PC-3 (cell line): ENCODE results near the gene GTF3C2. TPM values are rescaled to one million over a fixed set of nuclear protein-coding genes. Genes with fewer than 3 reads are reported as not detected.

ENCODE experiments used
- ATAC-seq: fragments of 200-7000 bp; cut with Tn5 transposase; 2 replicates; pipeline ENCODE4 v1.9.1; 2020; ENCODE audit warnings: mild to moderate bottlenecking, moderate library complexity
- BruUV-seq: library from RNA; stranded (reverse); fragments of 400-500 nt; replicated peaks from 2 replicates; lab custom pipeline; 2021; lab: Mats Ljungman, UMichigan
- CTCF ChIA-PET: fragments of 300-600 bp; sonication (Branson Sonifier 250); formaldehyde crosslinking; loops from one replicate; lab custom pipeline; 2022; ENCODE audit warnings: antibody characterized with exemption; lab: Charles Lee
- POLR2A ChIA-PET: fragments of 300-600 bp; sonication (Branson Sonifier 250); formaldehyde crosslinking; loops from one replicate; lab custom pipeline; 2022; ENCODE audit warnings: antibody characterized with exemption; ENCODE audit not compliant: unreplicated experiment; lab: Charles Lee
- DNase-seq: peaks from one replicate; pipeline ENCODE4 v3.0.0-alpha.2; 2015
- H2AFZ ChIP-seq: fragments of 300-600 bp; sonication (generic); 2 replicates; pipeline ENCODE4 v1.6.0; 2016; ENCODE audit warnings: antibody characterized with exemption, low read length
- H3F3A ChIP-seq: fragments of 300-600 bp; sonication (generic); one replicate; pipeline ENCODE4 v1.6.0; 2017; ENCODE audit warnings: antibody characterized with exemption, low read length, control low read depth, mild to moderate bottlenecking; ENCODE audit not compliant: unreplicated experiment
- H3K27ac ChIP-seq: fragments of 300-600 bp; sonication (generic); 2 replicates; pipeline ENCODE4 v1.5.1; 2016; ENCODE audit warnings: mild to moderate bottlenecking, low read length
- H3K27me3 ChIP-seq: fragments of 300-600 bp; sonication (generic); 2 replicates; pipeline ENCODE4 v1.6.1; 2016; ENCODE audit warnings: low read length, mixed read lengths
- H3K36me3 ChIP-seq: fragments of 300-600 bp; sonication (generic); 2 replicates; pipeline ENCODE4 v1.6.1; 2016; ENCODE audit warnings: low read depth, mixed run types, low read length, mixed read lengths
- H3K4me1 ChIP-seq: fragments of 300-600 bp; sonication (generic); 2 replicates; pipeline ENCODE4 v1.5.1; 2016; ENCODE audit warnings: low read length; ENCODE audit not compliant: insufficient read depth
- H3K4me2 ChIP-seq: fragments of 300-600 bp; sonication (generic); 2 replicates; pipeline ENCODE4 v1.6.0; 2016; ENCODE audit warnings: low read length
- H3K4me3 ChIP-seq: fragments of 300-600 bp; sonication (generic); 2 replicates; pipeline ENCODE4 v1.5.1; 2016; ENCODE audit warnings: mild to moderate bottlenecking, low read length, mixed read lengths
- H3K79me2 ChIP-seq: fragments of 300-600 bp; sonication (generic); 2 replicates; pipeline ENCODE4 v1.6.1; 2017; ENCODE audit warnings: low read length, mixed read lengths
- H3K9ac ChIP-seq: fragments of 300-600 bp; sonication (generic); 2 replicates; pipeline ENCODE4 v1.6.0; 2016; ENCODE audit warnings: mild to moderate bottlenecking, low read length
- H3K9me2 ChIP-seq: fragments of 300-600 bp; sonication (generic); replicated peaks from 2 replicates; pipeline ENCODE4 v1.6.1; 2016; ENCODE audit warnings: mixed run types, low read length, mixed read lengths
- H3K9me3 ChIP-seq: fragments of 300-600 bp; sonication (generic); 2 replicates; pipeline ENCODE4 v1.6.1; 2016; ENCODE audit warnings: low read length, mixed read lengths
- H4K20me1 ChIP-seq: fragments of 300-600 bp; sonication (generic); 2 replicates; pipeline ENCODE4 v1.6.1; 2016; ENCODE audit warnings: low read length, mixed read lengths
- EZH2 ChIP-seq: fragments of 300-600 bp; sonication (generic); IDR thresholded peaks from one replicate; pipeline ENCODE4 v1.6.1; 2017; ENCODE audit warnings: antibody characterized with exemption, mild to moderate bottlenecking, low read length; ENCODE audit not compliant: unreplicated experiment
- EZH2phosphoT487 ChIP-seq: fragments of 300-600 bp; sonication (generic); IDR thresholded peaks from 2 replicates; pipeline ENCODE4 v1.6.1; 2018; ENCODE audit warnings: mild to moderate bottlenecking, antibody characterized with exemption, low read length, borderline replicate concordance
- intact Hi-C: fragments of 100-400 bp; cut with micrococcal nuclease; formaldehyde crosslinking; loops from 2 replicates; pipeline ENCODE4 v1.9.0; 2023
- total RNA-seq: library from RNA; depleted of rRNA; stranded (reverse); fragments of >200 nt; gene quantifications from 2 replicates; pipeline ENCODE4 v1.2.3, GENCODE V29; 2014
- TF ChIP-seq, protein P1 (sequence below): fragments of 300-600 bp; sonication (generic); conservative IDR thresholded peaks from 2 replicates; pipeline ENCODE4 v1.5.1; 2017; ENCODE audit warnings: antibody characterized with exemption, low read depth, mild to moderate bottlenecking, low read length

The GTF3C2 gene
- total RNA-seq, 1 experiment from 2014 or later: 82.2 TPM

DNA sequence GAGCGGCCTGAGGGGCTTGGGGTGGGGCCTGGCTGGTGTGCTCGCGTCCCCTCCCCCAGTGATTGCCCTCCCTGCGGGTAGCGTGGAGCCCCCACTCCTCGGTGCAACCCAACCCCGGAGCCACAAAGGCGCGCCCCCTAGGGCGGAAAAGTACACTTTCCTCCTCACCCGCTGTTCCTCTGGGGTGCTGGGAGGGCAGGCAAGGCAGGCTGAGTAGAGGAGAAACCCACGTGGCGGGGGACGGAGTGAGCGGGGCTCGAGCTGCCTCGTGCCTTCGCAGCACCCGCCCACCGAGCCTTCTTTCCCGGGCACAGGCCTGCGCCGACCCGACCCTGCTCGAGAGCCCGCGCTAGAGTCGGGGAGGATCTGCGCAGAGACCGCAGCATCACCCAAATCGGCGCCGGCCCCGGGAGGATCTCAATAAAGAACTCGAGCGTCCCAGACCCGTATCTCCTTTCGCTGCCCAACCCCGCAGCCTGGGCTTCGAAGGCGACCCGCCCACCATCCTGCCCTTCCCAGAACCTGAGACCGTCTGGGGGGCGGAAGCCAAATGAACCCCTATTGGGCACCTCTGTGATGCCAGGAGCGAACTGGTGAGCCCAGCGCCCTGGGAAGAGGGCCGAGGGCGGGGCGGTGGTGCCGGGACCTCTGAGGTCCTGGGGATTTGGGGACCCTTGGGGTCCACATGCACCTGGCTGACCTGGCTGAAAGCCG is 49.8 kb downstream of the GTF3C2 start:
- Histone ChIP-seq H3F3A (no peaks in the 10 kb centered on the region), H3K36me3 (no peaks in the 10 kb centered on the region), H3K9me2 (no peaks in the 10 kb centered on the region), H3K4me1 (0 out of 2 replicates have a peak, but pooled peaks cover 4% of the 10 kb centered on the region), H2AFZ (no peak overlapping the region), H3K9me3 (no peaks in the 10 kb centered on the region), H3K27me3 (no peaks in the 10 kb centered on the region), H4K20me1 (no peaks in the 10 kb centered on the region), H3K4me3 (no peak overlapping the region), H3K79me2 (no peaks in the 10 kb centered on the region), H3K4me2 (no peak overlapping the region), H3K27ac (no peak overlapping the region), H3K9ac (no peak overlapping the region)
- ChIA-PET CTCF (no interaction called here), POLR2A (no interaction called here)
- no TSS peak for BruUV-seq
- TF ChIP-seq, protein P1, sequence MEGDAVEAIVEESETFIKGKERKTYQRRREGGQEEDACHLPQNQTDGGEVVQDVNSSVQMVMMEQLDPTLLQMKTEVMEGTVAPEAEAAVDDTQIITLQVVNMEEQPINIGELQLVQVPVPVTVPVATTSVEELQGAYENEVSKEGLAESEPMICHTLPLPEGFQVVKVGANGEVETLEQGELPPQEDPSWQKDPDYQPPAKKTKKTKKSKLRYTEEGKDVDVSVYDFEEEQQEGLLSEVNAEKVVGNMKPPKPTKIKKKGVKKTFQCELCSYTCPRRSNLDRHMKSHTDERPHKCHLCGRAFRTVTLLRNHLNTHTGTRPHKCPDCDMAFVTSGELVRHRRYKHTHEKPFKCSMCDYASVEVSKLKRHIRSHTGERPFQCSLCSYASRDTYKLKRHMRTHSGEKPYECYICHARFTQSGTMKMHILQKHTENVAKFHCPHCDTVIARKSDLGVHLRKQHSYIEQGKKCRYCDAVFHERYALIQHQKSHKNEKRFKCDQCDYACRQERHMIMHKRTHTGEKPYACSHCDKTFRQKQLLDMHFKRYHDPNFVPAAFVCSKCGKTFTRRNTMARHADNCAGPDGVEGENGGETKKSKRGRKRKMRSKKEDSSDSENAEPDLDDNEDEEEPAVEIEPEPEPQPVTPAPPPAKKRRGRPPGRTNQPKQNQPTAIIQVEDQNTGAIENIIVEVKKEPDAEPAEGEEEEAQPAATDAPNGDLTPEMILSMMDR: no peak
- TF ChIP-seq EZH2phosphoT487 (no peak), EZH2 (no peak)
- no peak for DNase-seq
- intact Hi-C loops: no loop called here
- no peak for ATAC-seq

DNA sequence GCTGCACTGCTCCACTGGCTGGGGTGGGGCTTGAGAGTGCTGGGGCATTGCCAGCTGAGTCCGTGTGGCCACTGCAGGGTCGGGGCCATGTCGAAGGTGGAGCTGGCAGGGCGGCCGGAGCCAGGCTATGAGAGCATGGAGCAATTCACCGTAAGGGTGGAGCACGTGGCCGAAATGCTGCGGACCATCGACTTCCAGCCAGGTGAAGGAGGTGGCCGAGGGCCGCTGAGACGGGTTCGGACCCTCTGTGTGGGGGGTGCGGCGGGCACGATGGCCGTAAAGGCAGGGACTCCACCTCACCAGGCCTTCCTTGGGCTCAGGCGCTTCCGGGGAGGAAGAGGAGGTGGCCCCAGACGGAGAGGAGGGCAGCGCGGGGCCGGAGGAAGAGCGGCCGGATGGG is 50.4 kb downstream of the GTF3C2 start:
- CTCF ChIA-PET: no interaction called here
- DNase-seq (no peak), ATAC-seq (no peak)
- Histone ChIP-seq H3K36me3 (no peaks in the 10 kb centered on the region), H2AFZ (no peak overlapping the region), H3K4me3 (no peak overlapping the region), H3K27me3 (no peaks in the 10 kb centered on the region), H3K4me2 (no peak overlapping the region), H3K79me2 (no peaks in the 10 kb centered on the region), H3F3A (no peaks in the 10 kb centered on the region), H3K27ac (no peak overlapping the region), H4K20me1 (no peaks in the 10 kb centered on the region), H3K9ac (no peak overlapping the region), H3K9me3 (no peaks in the 10 kb centered on the region), H3K9me2 (no peaks in the 10 kb centered on the region), H3K4me1 (0 out of 2 replicates have a peak, but pooled peaks cover 4% of the 10 kb centered on the region)
- BruUV-seq: no TSS peak
- intact Hi-C loops: no loop called here
- POLR2A ChIA-PET: no interaction called here
- TF ChIP-seq EZH2: no peak
- TF ChIP-seq, protein P1: no peak
- no peak for TF ChIP-seq EZH2phosphoT487

DNA sequence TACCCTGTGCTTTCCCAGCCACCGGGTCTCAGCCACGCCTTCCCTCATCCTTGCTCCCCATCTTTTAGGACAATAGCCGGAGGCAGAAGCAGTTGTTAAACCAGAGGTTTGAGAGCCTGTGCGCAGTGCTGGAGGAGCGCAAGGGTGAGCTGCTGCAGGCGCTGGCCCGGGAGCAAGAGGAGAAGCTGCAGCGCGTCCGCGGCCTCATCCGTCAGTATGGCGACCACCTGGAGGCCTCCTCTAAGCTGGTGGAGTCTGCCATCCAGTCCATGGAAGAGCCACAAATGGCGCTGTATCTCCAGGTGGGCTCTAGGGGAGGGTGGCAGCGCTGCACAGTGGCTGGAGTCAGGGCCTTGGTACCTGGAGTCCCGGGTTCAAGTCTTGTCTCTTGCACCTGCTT is 51.0 kb downstream of the GTF3C2 start:
- intact Hi-C loops: no loop called here
- ATAC-seq (no peak), DNase-seq (no peak)
- no peaks in the 10 kb centered on the region for H3K79me2 ChIP-seq
- H3K9me3 ChIP-seq: no peaks in the 10 kb centered on the region
- no peak for TF ChIP-seq EZH2phosphoT487
- TF ChIP-seq, protein P1: no peak
- TF ChIP-seq EZH2: no peak
- no peak overlapping the region for H3K4me2 ChIP-seq
- no peak overlapping the region for H3K27ac ChIP-seq
- CTCF ChIA-PET: interaction anchor here (1.1 kb wide), 1 partner anchor 26 kb away, joined by 4 read pairs; no protein-coding TSS in a partner anchor
- no peak overlapping the region for H2AFZ ChIP-seq
- no peaks in the 10 kb centered on the region for H3K36me3 ChIP-seq
- H3K4me3 ChIP-seq: no peak overlapping the region
- H4K20me1 ChIP-seq: no peaks in the 10 kb centered on the region
- no peaks in the 10 kb centered on the region for H3K9me2 ChIP-seq
- H3K4me1 ChIP-seq: 0 out of 2 replicates have a peak, but pooled peaks cover 4% of the 10 kb centered on the region
- no peak overlapping the region for H3K9ac ChIP-seq
- BruUV-seq: no TSS peak
- H3F3A ChIP-seq: no peaks in the 10 kb centered on the region
- POLR2A ChIA-PET: no interaction called here
- H3K27me3 ChIP-seq: no peaks in the 10 kb centered on the region
